ENCODE data around the gene SLCO3A1. TPM values are rescaled to one million over a fixed set of nuclear protein-coding genes. Genes with fewer than 3 reads are reported as not detected.

SLCO3A1 gene
- total RNA-seq, 4 donors from 2014 or later = 4.4 to 66.2 (median 5.1) TPM

GRCh38 chr15:92153620-92154019, 300.1 kb downstream of the SLCO3A1 start:
- H3K4me3 ChIP-seq = no peak overlapping the region
- WGBS, 2 donors (ENCODE audit: low coverage in 1 of 2) = 90 to 100% methylated on average over 2 to 3 of the region's 3 CpGs
- intact Hi-C loops (cut with DNase I; ENCODE audit: low total_unique reads) (loop anchor here (2.0 kb wide), 1 partner anchor 371 kb away; no protein-coding TSS in a partner anchor), in situ Hi-C loops (cut with MboI; ENCODE audit: low pct_ligation_motif_present in 1 of 4, low pct_unique_long_range_greater_than_20kb in 1 of 4, low sequenced_read_pairs in 3 of 4) (no loop called here)
- no peaks in the 10 kb centered on the region for H3K9me3 ChIP-seq
- no peaks in the 10 kb centered on the region for H3K36me3 ChIP-seq
- H3K27ac ChIP-seq = no peak overlapping the region
- no peak for DNase-seq
- no peaks in the 10 kb centered on the region for H3K4me1 ChIP-seq
- TF ChIP-seq POLR2A (IDR thresholded peaks at IDR 0.05) (no peak), POLR2AphosphoS5 (IDR thresholded peaks at IDR 0.05) (no peak), EP300 (IDR thresholded peaks at IDR 0.05; ENCODE audit: low read depth) (no peak)
- TF ChIP-seq, protein P1, sequence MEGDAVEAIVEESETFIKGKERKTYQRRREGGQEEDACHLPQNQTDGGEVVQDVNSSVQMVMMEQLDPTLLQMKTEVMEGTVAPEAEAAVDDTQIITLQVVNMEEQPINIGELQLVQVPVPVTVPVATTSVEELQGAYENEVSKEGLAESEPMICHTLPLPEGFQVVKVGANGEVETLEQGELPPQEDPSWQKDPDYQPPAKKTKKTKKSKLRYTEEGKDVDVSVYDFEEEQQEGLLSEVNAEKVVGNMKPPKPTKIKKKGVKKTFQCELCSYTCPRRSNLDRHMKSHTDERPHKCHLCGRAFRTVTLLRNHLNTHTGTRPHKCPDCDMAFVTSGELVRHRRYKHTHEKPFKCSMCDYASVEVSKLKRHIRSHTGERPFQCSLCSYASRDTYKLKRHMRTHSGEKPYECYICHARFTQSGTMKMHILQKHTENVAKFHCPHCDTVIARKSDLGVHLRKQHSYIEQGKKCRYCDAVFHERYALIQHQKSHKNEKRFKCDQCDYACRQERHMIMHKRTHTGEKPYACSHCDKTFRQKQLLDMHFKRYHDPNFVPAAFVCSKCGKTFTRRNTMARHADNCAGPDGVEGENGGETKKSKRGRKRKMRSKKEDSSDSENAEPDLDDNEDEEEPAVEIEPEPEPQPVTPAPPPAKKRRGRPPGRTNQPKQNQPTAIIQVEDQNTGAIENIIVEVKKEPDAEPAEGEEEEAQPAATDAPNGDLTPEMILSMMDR (IDR thresholded peaks at IDR 0.05) = no peak
- no peaks in the 10 kb centered on the region for H3K27me3 ChIP-seq

DNA sequence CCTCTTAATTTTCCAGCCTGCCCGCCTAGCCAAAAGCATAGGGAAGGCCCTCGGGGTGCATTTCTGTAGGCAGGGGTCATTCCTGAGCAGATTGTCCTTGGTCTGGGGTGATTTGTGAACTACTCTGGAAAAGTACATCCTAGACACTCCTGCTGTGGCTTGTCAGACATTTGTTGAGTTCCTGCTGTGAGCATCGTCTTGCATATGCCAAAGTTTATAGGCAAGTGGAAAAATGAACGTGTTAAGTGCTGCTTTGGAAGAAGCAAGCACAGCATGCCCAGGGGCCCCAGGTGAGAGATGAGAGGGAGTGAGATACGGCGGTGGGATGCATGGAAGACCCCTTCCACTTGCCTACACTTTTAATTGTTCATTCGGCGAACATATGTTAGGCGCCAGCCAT, 302.4 kb downstream of the SLCO3A1 start:
- H3K27me3 ChIP-seq = no peaks in the 10 kb centered on the region
- no peak for DNase-seq
- H3K9me3 ChIP-seq = no peaks in the 10 kb centered on the region
- H3K27ac ChIP-seq = no peak overlapping the region
- no peak for TF ChIP-seq POLR2A (IDR thresholded peaks at IDR 0.05)
- TF ChIP-seq POLR2AphosphoS5 (IDR thresholded peaks at IDR 0.05) = no peak
- TF ChIP-seq, protein P1 (IDR thresholded peaks at IDR 0.05) = no peak
- intact Hi-C loops (cut with DNase I; ENCODE audit: low total_unique reads) (loop anchor here (2.0 kb wide), 1 partner anchor 373 kb away; no protein-coding TSS in a partner anchor), in situ Hi-C loops (cut with MboI; ENCODE audit: low pct_ligation_motif_present in 1 of 4, low pct_unique_long_range_greater_than_20kb in 1 of 4, low sequenced_read_pairs in 3 of 4) (no loop called here)
- no peaks in the 10 kb centered on the region for H3K36me3 ChIP-seq
- peaks cover 0 to 6% (median 0%) of the 10 kb centered on the region in 4 donors for H3K4me1 ChIP-seq
- H3K4me3 ChIP-seq = no peak overlapping the region
- WGBS, 2 donors (ENCODE audit: low coverage in 1 of 2) = 85 to 93% methylated on average over 7 to 9 of the region's 9 CpGs

- intact Hi-C loops (cut with DNase I; ENCODE audit: low total_unique reads) = no loop called here
- Histone ChIP-seq H3K4me1 (peaks cover 0 to 8% (median 0%) of the 10 kb centered on the region in 4 donors), H3K4me3 (no peak overlapping the region), H3K36me3 (no peaks in the 10 kb centered on the region), H3K27me3 (no peaks in the 10 kb centered on the region), H3K9me3 (no peaks in the 10 kb centered on the region), H3K27ac (no peak overlapping the region)
- 89 to 92% methylated on average over 2 to 10 of the region's 10 CpGs for WGBS, 2 donors (ENCODE audit: low coverage in 1 of 2)
- no peak for DNase-seq
- in situ Hi-C loops (cut with MboI; ENCODE audit: low pct_ligation_motif_present in 1 of 4, low pct_unique_long_range_greater_than_20kb in 1 of 4, low sequenced_read_pairs in 3 of 4) = no loop called here
- no peak for TF ChIP-seq POLR2AphosphoS5 (IDR thresholded peaks at IDR 0.05)
- TF ChIP-seq POLR2A (IDR thresholded peaks at IDR 0.05) = no peak
- no peak for TF ChIP-seq EP300 (IDR thresholded peaks at IDR 0.05; ENCODE audit: low read depth)
- TF ChIP-seq, protein P1 (IDR thresholded peaks at IDR 0.05) = no peak
Observed at GRCh38 chr15:92157666-92158298, 304.3 kb downstream of the SLCO3A1 start.

DNA sequence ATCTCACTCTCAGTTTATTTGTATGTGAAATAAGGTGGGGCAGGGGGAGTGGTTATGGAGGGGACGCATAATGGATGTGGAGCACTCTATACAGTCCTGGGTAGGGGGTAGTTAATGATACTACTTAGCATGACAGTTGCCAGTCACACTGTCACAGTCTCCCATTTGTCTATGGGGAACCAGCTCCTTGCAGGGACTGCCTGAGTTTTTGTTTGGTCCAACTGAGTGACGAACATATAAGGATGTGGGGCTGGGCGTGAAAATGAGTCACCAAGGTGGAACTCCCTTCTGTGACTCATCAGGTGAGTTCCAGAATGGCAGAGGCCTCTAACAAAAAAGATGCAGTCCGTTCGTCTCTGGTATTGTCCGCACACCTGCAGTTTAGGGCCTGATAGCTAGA, 304.9 kb downstream of the SLCO3A1 start:
- WGBS, 2 donors (ENCODE audit: low coverage in 1 of 2) = 68 to 76% methylated on average over 3 to 6 of the region's 6 CpGs
- no peaks in the 10 kb centered on the region for H3K36me3 ChIP-seq

More for the DNA sequence above, 304.9 kb downstream of the SLCO3A1 start:
- no peak overlapping the region for H3K4me3 ChIP-seq
- no peak overlapping the region for H3K27ac ChIP-seq
- H3K9me3 ChIP-seq = no peaks in the 10 kb centered on the region
- in situ Hi-C loops (cut with MboI; ENCODE audit: low pct_ligation_motif_present in 1 of 4, low pct_unique_long_range_greater_than_20kb in 1 of 4, low sequenced_read_pairs in 3 of 4) = no loop called here
- H3K4me1 ChIP-seq = peaks cover 0 to 8% (median 0%) of the 10 kb centered on the region in 4 donors
- TF ChIP-seq, protein P1 (IDR thresholded peaks at IDR 0.05) = no peak
- no peak for TF ChIP-seq POLR2A (IDR thresholded peaks at IDR 0.05)
- no peak for TF ChIP-seq EP300 (IDR thresholded peaks at IDR 0.05; ENCODE audit: low read depth)
- TF ChIP-seq POLR2AphosphoS5 (IDR thresholded peaks at IDR 0.05) = no peak
- intact Hi-C loops (cut with DNase I; ENCODE audit: low total_unique reads) = no loop called here
- no peaks in the 10 kb centered on the region for H3K27me3 ChIP-seq
- no peak for DNase-seq

Measured in transverse colon (tissue), 4 donors.